HCT116 (cell line): ENCODE data around the gene ANXA8. TPM values are rescaled to one million over a fixed set of nuclear protein-coding genes. Genes with fewer than 3 reads are reported as not detected.
"Not testable (repeated sequence)": the region's sequence is repeated elsewhere in the genome, so short reads cannot be mapped to it uniquely, and the experiment has no call there.

Source experiments
- ATAC-seq: fragments of 200-7000 bp; cut with Tn5 transposase; 2 replicates; pipeline ENCODE4 v1.9.1; 2020; ENCODE audit warnings: mild to moderate bottlenecking, moderate library complexity
- BruUV-seq: library from RNA; stranded (reverse); fragments of 400-500 nt; replicated peaks from 2 replicates; lab custom pipeline; 2021; lab: Mats Ljungman, UMichigan
- CTCF ChIA-PET: fragments of 300-600 bp; sonication (Branson Sonifier 250); formaldehyde crosslinking; loops from one replicate; lab custom pipeline; 2021; ENCODE audit warnings: antibody characterized with exemption; lab: Charles Lee
- POLR2A ChIA-PET: fragments of 300-600, 350-600 bp; sonication (Branson Sonifier 250); formaldehyde crosslinking; loops from one replicate; lab custom pipeline; 2021; ENCODE audit warnings: antibody characterized with exemption; lab: Charles Lee
- RAD21 ChIA-PET, 2 experiments: fragments of 300-600 bp; sonication (Branson Sonifier 250); formaldehyde crosslinking; loops; one replicate each; lab custom pipeline; 2023; ENCODE audit warnings: low total read pairs in 2 of 2; ENCODE audit not compliant: uncharacterized antibody in 2 of 2, unreplicated experiment in 2 of 2, low non-redundant PET in 1 of 2; lab: Charles Lee
- DNase-seq: peaks from one replicate; pipeline ENCODE4 v3.0.0-alpha.2; 2010; ENCODE audit warnings: low read depth, low spot score
- H2AFZ ChIP-seq: fragments of 200-600 bp; shearing (Covaris generic), sonication (generic); 2 replicates; pipeline ENCODE4 v1.6.1; 2017; ENCODE audit warnings: low read depth, mixed run types, mixed read lengths, antibody characterized with exemption, low read length; ENCODE audit not compliant: poor library complexity, severe bottlenecking
- H3K27ac ChIP-seq: 2 replicates; pipeline ENCODE4 v1.5.1; 2012; ENCODE audit warnings: low read depth, low read length
- H3K27me3 ChIP-seq: fragments of 200-600 bp; sonication (generic); 2 replicates; pipeline ENCODE4 v1.6.1; 2016; ENCODE audit warnings: mixed run types, low read length, mixed read lengths; ENCODE audit not compliant: insufficient read depth
- H3K36me3 ChIP-seq, 2 experiments: fragments of 200-500 bp in 1 of 2; fragments of 200-600 bp in 1 of 2; sonication (Bioruptor generic) in 1 of 2; sonication (generic) in 1 of 2; 2 replicates each; pipeline versions ENCODE4 v1.5.1 to v1.6.1; 2014 to 2016; ENCODE audit warnings: low read length in 2 of 2, inconsistent platforms in 1 of 2, mixed read lengths in 1 of 2, mixed run types in 1 of 2; ENCODE audit not compliant: insufficient read depth in 2 of 2, control insufficient read depth in 1 of 2
- H3K4me1 ChIP-seq, 2 experiments: fragments of 200-600 bp in 1 of 2; sonication (generic) in 1 of 2; 2 replicates each; pipeline versions ENCODE4 v1.5.1 to v1.6.1; 2012 to 2017; ENCODE audit warnings: low read length in 2 of 2, inconsistent platforms in 1 of 2, mild to moderate bottlenecking in 1 of 2, mixed read lengths in 1 of 2, mixed run types in 1 of 2, moderate library complexity in 1 of 2; ENCODE audit not compliant: insufficient read depth in 2 of 2, control insufficient read depth in 1 of 2
- H3K4me2 ChIP-seq: fragments of 200-600 bp; sonication (generic); 2 replicates; pipeline ENCODE4 v1.6.1; 2017; ENCODE audit warnings: mixed run types, low read length, mixed read lengths
- H3K4me3 ChIP-seq, 2 experiments: fragments of 200-600 bp in 1 of 2; sonication (generic) in 1 of 2; replicated peaks in 1 of 2; 2 replicates each; pipeline ENCODE4 v1.5.1; 2011 to 2016; ENCODE audit warnings: low read length in 2 of 2, control low read depth in 1 of 2, low read depth in 1 of 2, mild to moderate bottlenecking in 1 of 2, mixed read lengths in 1 of 2, mixed run types in 1 of 2
- H3K79me2 ChIP-seq: fragments of 200-600 bp; sonication (generic); 2 replicates; pipeline ENCODE4 v1.6.1; 2017; ENCODE audit warnings: mild to moderate bottlenecking, mixed run types, low read length, moderate library complexity, mixed read lengths; ENCODE audit not compliant: insufficient read depth
- H3K9ac ChIP-seq: fragments of 200-600 bp; sonication (generic); 2 replicates; pipeline ENCODE4 v1.6.1; 2016; ENCODE audit warnings: low read length, mixed read lengths
- H3K9me2 ChIP-seq: fragments of 200-600 bp; sonication (generic), shearing (Covaris generic); 2 replicates; pipeline ENCODE4 v1.6.1; 2017; ENCODE audit warnings: mixed run types, mild to moderate bottlenecking, moderate library complexity; ENCODE audit not compliant: insufficient read depth
- H3K9me3 ChIP-seq, 2 experiments: fragments of 200-500 bp in 1 of 2; fragments of 200-600 bp in 1 of 2; sonication (Bioruptor generic) in 1 of 2; sonication (generic) in 1 of 2; 2 replicates each; pipeline ENCODE4 v1.6.1; 2014 to 2017; ENCODE audit warnings: low read length in 2 of 2, mixed read lengths in 2 of 2, inconsistent platforms in 1 of 2, low read depth in 1 of 2, mild to moderate bottlenecking in 1 of 2, mixed run types in 1 of 2, moderate library complexity in 1 of 2; ENCODE audit not compliant: control insufficient read depth in 1 of 2, insufficient read depth in 1 of 2
- H4K20me1 ChIP-seq: fragments of 200-600 bp; sonication (generic), shearing (Covaris generic); 2 replicates; pipeline ENCODE4 v1.6.1; 2017; ENCODE audit warnings: mixed run types, mild to moderate bottlenecking, moderate library complexity; ENCODE audit not compliant: insufficient read depth
- intact Hi-C: fragments of 100-400 bp; cut with micrococcal nuclease; formaldehyde crosslinking; loops from 2 replicates; pipeline ENCODE4 v1.10.0; 2022
- total RNA-seq: library from RNA; stranded (reverse); gene quantifications from one replicate; pipeline ENCODE4 v1.2.1, GENCODE V29; 2021; ENCODE audit not compliant: unreplicated experiment

The ANXA8 gene
- total RNA-seq, 1 experiment from 2014 or later = 0.25 TPM

- H3K27ac ChIP-seq, H3K4me2 ChIP-seq, H3K79me2 ChIP-seq, RAD21 ChIA-PET, H4K20me1 ChIP-seq, H3K4me1 ChIP-seq, H3K9me3 ChIP-seq, H3K9me2 ChIP-seq, H2AFZ ChIP-seq, ATAC-seq, H3K9ac ChIP-seq, intact Hi-C loops, CTCF ChIA-PET, BruUV-seq, H3K4me3 ChIP-seq, H3K36me3 ChIP-seq, POLR2A ChIA-PET, DNase-seq, H3K27me3 ChIP-seq: not testable (repeated sequence)
Observed at GRCh38 chr10:47491600-47491999, 7.7 kb upstream of the ANXA8 start, which contains the start of gene FAM25G. FAM25G (minus strand) TSS chr10:47491700; CDS start chr10:47491674, 26 bp downstream.

- DNase-seq, H3K36me3 ChIP-seq, H3K4me1 ChIP-seq, ATAC-seq, RAD21 ChIA-PET, H3K9ac ChIP-seq, H4K20me1 ChIP-seq, H3K4me3 ChIP-seq, H3K79me2 ChIP-seq, H3K9me3 ChIP-seq, BruUV-seq, CTCF ChIA-PET, H2AFZ ChIP-seq, H3K27me3 ChIP-seq, intact Hi-C loops, H3K4me2 ChIP-seq, H3K27ac ChIP-seq, H3K9me2 ChIP-seq, POLR2A ChIA-PET: not testable (repeated sequence)
Observed at GRCh38 chr10:47489630-47490029, 5.7 kb upstream of the ANXA8 start.

GRCh38 chr10:47485943-47486342, 2.0 kb upstream of the ANXA8 start:
- H3K9me3 ChIP-seq, H3K27me3 ChIP-seq, H3K9ac ChIP-seq, H3K4me3 ChIP-seq, H3K36me3 ChIP-seq, H3K27ac ChIP-seq, H2AFZ ChIP-seq, H4K20me1 ChIP-seq, DNase-seq, H3K79me2 ChIP-seq, ATAC-seq, H3K9me2 ChIP-seq, H3K4me1 ChIP-seq, intact Hi-C loops, RAD21 ChIA-PET, CTCF ChIA-PET, H3K4me2 ChIP-seq, BruUV-seq, POLR2A ChIA-PET: not testable (repeated sequence)

- H4K20me1 ChIP-seq, H3K9me3 ChIP-seq, H3K27ac ChIP-seq, POLR2A ChIA-PET, H3K4me3 ChIP-seq, ATAC-seq, H2AFZ ChIP-seq, RAD21 ChIA-PET, DNase-seq, H3K9ac ChIP-seq, BruUV-seq, CTCF ChIA-PET, H3K36me3 ChIP-seq, H3K79me2 ChIP-seq, H3K9me2 ChIP-seq, intact Hi-C loops, H3K27me3 ChIP-seq, H3K4me1 ChIP-seq, H3K4me2 ChIP-seq: not testable (repeated sequence)
Observed at GRCh38 chr10:47484786-47485185, 871 bp upstream of the ANXA8 start.
